Type B pancreatic cell (in vitro differentiated cells): ENCODE measurements around the gene TGM4. TPM values are rescaled to one million over a fixed set of nuclear protein-coding genes. Genes with fewer than 3 reads are reported as not detected.

Experiments used
- DNase-seq: peaks from one replicate; pipeline ENCODE4 v3.0.0; 2021; ENCODE audit warnings: mixed read lengths; ENCODE audit not compliant: unreplicated experiment; ENCODE audit errors: extremely low spot score
- H3K27ac Mint-ChIP-seq: 2 replicates; pipeline ENCODE4 v1.8.0; 2021; ENCODE audit warnings: mild to moderate bottlenecking, mixed read lengths
- H3K27me3 Mint-ChIP-seq: 2 replicates; pipeline ENCODE4 v1.8.0; 2021; ENCODE audit warnings: mixed read lengths
- H3K36me3 Mint-ChIP-seq: 2 replicates; pipeline ENCODE4 v1.8.0; 2021; ENCODE audit warnings: mixed read lengths
- H3K4me1 Mint-ChIP-seq: one replicate; pipeline ENCODE4 v1.8.0; 2021; ENCODE audit warnings: mixed read lengths; ENCODE audit not compliant: unreplicated experiment
- H3K4me3 Mint-ChIP-seq: 2 replicates; pipeline ENCODE4 v1.8.0; 2021; ENCODE audit warnings: mild to moderate bottlenecking, mixed read lengths
- H3K9me3 Mint-ChIP-seq: 2 replicates; pipeline ENCODE4 v1.8.0; 2021; ENCODE audit warnings: mixed read lengths
- CTCF ChIP-seq: fragments of 200-600 bp; sonication (generic); conservative IDR thresholded peaks from 2 replicates; pipeline ENCODE4 v1.5.0; 2021; ENCODE audit warnings: antibody characterized with exemption, mild to moderate bottlenecking
- total RNA-seq: library from RNA; stranded (reverse); gene quantifications from 2 replicates; pipeline ENCODE4 v1.2.1, GENCODE V29; 2021; ENCODE audit warnings: low replicate concordance

The TGM4 gene
- total RNA-seq, 1 donor from 2014 or later, result not detected

DNA sequence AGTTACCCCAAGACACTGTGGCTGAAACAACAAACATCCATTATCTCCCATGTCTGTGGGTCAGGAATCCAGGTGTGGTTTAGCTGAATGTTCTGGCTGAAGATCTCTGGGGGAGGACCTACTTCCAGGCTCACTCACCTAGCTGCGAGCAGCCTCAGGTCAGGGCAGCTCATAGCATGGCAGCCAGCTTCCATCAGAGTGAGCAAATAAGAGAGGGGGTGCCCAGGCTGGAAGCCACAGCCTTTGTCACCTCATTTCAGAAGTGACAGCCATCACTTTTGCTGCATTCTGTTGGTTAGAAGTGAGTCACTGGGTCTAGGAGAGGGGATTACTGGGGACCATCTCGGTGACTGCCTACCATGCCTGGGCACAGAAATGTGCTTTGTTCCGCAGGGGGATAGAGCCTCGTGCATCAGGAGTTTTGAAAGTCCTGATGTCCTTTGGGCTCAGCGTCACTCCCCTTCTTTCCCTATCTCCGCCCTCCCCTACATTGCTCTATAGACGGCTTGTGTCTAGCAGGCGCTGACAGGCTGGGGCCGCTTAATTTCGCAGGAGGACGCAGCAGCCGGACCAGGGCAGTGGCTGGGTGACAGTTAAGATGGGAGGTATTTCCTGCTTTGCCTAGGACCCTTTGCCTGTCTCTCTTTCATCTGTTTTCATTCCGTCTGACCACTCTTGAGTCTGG is 25.4 kb downstream of the TGM4 start:
- Mint-ChIP-seq H3K27me3 (peaks cover 9% of the 10 kb centered on the region), H3K4me1 (peaks cover 16% of the 10 kb centered on the region), H3K9me3 (no peaks in the 10 kb centered on the region), H3K27ac (peak overlapping the region; percentile 15), H3K36me3 (no peaks in the 10 kb centered on the region), H3K4me3 (no peak overlapping the region)
- no peak for TF ChIP-seq CTCF
- no peak for DNase-seq

- Mint-ChIP-seq H3K27ac (no peak overlapping the region), H3K36me3 (no peaks in the 10 kb centered on the region), H3K4me3 (no peak overlapping the region), H3K9me3 (no peaks in the 10 kb centered on the region), H3K4me1 (peaks cover 16% of the 10 kb centered on the region), H3K27me3 (peaks cover 10% of the 10 kb centered on the region)
- no peak for TF ChIP-seq CTCF
- no peak for DNase-seq
Measured at GRCh38 chr3:44902628-44903027, 28.2 kb downstream of the TGM4 start.

DNA sequence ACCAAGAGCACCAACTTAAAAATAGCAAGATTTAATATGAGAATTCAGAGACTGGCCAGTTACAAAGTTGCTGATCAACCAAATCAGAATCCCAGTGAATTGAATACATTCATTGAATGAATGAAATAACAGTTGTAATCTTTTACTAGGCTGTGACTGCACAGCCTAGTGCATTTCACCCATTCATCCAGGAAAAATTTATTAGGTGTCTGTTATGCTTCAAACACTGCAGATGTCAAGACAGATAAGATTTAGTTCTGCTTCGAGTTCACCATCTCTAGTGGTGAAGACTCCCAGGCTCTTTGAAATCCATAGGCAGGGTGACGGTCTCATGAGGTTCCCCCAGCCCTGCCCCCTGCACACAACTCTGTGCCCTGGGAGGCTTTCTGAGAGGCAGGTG is 28.9 kb downstream of the TGM4 start:
- Mint-ChIP-seq H3K4me1 (peaks cover 16% of the 10 kb centered on the region), H3K9me3 (no peaks in the 10 kb centered on the region), H3K36me3 (no peaks in the 10 kb centered on the region), H3K27ac (no peak overlapping the region), H3K27me3 (peaks cover 16% of the 10 kb centered on the region), H3K4me3 (no peak overlapping the region)
- TF ChIP-seq CTCF, result no peak
- no peak for DNase-seq

DNA sequence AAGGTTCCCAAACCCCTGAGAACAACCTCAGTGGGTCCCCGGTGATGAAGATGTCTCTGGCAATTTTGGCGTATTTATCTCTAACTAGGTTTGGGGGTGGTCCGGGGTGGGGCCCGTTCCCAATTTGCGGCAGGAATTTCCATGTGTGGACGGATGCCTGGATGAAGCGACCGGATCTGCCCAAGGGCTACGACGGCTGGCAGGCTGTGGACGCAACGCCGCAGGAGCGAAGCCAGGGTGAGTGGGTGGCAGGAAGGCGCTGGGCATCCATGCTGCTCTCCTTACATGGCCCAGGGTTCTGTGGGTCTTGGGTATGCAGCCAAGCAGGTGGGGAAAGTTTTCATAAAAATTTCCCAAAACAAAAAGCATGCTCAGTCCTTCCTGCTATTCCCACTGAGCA is 29.3 kb downstream of the TGM4 start:
- Mint-ChIP-seq H3K4me1 (peaks cover 16% of the 10 kb centered on the region), H3K9me3 (no peaks in the 10 kb centered on the region), H3K27ac (no peak overlapping the region), H3K4me3 (no peak overlapping the region), H3K27me3 (peaks cover 16% of the 10 kb centered on the region), H3K36me3 (no peaks in the 10 kb centered on the region)
- no peak for TF ChIP-seq CTCF
- DNase-seq, result no peak

GRCh38 chr3:44905446-44906157 is 31.2 kb downstream of the TGM4 start:
- Mint-ChIP-seq H3K9me3 (no peaks in the 10 kb centered on the region), H3K27me3 (peaks cover 10% of the 10 kb centered on the region), H3K36me3 (no peaks in the 10 kb centered on the region), H3K4me1 (peaks cover 5% of the 10 kb centered on the region), H3K4me3 (no peak overlapping the region), H3K27ac (no peak overlapping the region)
- TF ChIP-seq CTCF, result no peak
- no peak for DNase-seq
